EH (cell line): ENCODE data around the gene FTCD.
"Not testable (repeated sequence)": the region's sequence is repeated elsewhere in the genome, so short reads cannot be mapped to it uniquely, and the experiment has no call there.

Experiments
- DNase-seq: peaks from one replicate; pipeline ENCODE4 v3.0.0-alpha.2; 2015; ENCODE audit warnings: low read depth

The FTCD gene

DNA sequence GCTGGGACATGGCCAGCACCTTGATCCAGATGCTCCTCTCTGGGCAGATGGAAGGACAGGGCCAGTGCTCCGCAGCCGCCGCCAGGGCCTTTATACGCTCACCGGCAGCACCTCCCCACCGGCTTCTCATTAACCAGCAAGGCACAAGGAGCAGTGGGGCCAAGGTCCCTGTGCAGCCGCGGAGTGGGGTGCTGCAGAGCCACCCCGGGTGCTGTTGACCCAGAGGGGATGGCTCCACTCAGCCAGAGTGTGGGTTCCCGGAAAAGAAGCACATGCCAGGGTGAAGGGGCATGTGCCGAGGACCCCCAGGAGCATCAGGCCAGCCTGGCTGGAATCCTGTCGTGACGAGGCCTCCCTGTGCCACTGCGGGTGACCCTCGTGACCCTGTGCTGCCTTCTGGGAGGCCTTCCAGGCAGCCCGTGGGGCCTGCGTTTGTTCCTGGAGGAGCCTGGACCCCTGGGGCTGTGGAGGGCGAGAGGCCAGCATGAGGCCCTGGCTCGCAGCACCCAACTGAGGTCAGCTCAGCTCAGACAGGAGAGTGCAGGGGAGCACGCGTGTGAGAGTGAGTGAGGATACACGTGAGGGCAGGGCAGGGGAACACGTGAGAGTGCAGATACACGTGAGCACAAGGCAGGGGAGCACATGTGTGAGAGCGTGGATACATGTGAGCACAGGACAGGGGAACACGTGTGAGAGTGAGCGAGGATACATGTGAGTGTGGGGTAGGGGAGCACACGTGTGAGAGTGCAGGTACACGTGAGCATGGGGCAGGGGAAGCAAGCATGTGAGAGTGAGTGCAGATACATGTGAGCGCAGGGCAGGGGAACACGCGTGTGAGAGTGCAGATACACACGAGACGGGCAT, at the start of gene FTCD:
FTCD (minus strand) TSS at position 66 of the 864 bp plus-strand sequence; CDS start at position 10, 56 bp downstream.
- no peak for DNase-seq

- DNase-seq: no peak
These were observed 49.8 kb upstream of the FTCD start for GRCh38 chr21:46205166-46205565.

DNA sequence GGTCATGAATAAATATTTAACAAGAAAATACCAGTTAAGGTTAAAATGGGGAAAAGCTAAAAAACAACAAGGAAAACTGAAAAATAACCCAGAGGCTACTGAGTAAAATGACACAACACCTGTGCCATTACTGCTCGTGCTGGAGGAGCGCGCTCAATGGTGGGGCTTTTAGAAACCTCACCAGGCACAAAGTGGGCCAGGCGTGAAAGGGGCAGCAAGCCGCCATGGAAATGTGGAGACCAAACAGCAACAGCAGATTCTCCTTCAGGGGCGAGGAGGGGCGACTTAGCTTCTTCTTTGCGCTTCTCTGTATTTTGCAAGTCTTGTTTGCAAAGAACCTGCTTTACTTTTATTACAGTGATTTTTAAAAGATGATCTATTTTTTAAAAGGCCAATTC, 47.8 kb upstream of the FTCD start:
- DNase-seq: no peak

GRCh38 chr21:46202592-46203202, 47.3 kb upstream of the FTCD start:
- DNase-seq: no peak

DNA sequence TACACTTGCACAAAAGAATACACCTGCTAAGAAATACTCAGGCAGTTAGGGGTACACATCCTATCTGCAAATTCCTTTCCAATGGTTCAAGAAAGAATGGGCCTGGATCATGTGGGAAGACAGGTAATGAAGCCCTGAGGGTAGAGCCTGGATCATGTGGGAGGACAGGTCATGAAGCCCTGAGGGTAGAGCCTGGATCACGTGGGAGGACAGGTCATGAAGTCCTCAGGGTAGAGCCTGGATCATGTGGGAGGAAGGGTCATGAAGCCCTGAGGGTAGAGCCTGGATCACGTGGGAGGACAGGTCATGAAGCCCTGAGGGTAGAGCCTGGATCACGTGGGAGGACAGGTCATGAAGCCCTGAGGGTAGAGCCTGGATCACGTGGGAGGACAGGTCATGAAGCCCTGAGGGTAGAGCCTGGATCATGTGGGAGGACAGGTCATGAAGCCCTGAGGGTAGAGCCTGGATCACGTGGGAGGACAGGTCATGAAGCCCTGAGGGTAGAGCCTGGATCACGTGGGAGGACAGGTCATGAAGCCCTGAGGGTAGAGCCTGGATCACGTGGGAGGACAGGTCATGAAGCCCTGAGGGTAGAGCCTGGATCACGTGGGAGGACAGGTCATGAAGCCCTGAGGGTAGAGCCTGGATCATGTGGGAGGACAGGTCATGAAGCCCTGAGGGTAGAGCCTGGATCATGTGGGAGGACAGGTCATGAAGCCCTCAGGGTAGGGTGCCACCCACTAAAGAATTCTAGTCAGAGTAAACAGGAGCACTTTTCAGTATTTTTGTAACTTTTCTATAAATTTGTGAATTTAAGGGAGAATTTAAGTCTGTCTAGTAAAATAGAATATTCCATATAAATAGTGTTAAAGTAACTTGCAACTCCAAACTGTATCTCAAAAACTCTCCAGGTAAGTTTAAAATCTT, 45.8 kb upstream of the FTCD start:
- DNase-seq: not testable (repeated sequence)

GRCh38 chr21:46199436-46200373, 44.3 kb upstream of the FTCD start:
- DNase-seq: no peak

DNA sequence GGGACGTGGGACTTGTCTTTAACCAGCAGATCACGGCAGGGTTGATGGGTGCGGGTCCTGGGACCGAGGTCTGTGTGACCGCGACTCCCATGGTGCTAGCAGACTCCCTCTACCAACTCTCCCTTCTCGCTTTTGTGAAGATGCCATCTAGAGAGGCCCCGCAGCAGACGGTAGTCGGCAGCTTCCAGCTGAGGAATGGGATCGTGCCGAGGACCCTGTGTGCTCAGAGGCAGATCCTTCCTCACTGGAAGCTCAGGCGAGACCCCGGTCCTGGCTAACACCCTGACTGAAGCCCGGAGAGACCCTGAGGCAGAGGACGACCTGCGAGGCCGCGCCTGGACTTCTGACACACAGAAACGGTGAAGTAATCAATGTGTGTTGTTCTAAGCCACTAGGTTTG, 41.4 kb upstream of the FTCD start:
- DNase-seq: no peak

GRCh38 chr21:46195595-46196195, 40.3 kb upstream of the FTCD start:
- no peak for DNase-seq

DNA sequence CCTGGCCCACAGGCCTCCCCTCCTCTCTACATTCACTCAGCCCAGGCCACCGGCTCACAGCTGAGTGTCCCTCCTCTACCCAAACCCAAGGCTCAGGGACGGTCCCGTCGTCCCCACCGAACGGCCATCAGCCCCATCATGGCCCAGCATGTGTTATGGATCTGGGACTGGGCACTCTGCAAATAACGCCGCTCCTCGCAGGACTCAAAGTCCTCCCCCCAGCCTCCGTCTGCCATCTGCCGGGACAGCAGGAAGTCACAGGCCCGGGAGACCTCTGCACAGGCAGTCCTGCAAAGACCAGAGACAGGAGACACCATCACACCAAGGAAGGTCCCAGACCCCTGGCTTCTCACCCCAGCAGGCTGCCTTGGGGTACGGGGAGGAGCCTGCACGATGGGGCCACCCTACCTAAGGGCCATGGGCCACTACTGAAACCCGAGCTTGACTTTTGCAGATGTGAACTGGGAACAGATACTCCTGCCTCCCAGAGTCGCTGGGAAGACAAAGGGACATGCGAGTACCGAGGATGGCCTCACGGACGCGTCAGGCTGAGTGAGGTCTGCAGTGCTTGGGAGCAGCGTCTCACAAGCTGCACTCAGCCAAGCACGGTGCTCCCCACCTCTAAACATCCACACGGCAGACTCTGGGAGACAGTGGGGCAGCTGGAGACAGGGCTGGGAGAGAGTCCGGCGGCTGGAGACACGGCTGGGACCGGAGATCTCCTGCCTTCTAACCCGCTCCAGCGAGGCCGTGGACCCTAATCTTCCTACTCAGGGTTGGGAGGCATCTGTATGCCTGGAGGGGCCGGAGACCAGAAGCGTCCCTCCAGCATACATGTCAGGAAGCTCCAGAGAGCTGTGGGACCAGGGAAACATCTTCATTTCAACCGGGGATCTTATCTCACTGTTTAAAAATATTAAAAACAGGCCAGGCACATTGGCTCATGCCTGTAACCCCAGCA, 39.3 kb upstream of the FTCD start:
- DNase-seq: no peak

DNA sequence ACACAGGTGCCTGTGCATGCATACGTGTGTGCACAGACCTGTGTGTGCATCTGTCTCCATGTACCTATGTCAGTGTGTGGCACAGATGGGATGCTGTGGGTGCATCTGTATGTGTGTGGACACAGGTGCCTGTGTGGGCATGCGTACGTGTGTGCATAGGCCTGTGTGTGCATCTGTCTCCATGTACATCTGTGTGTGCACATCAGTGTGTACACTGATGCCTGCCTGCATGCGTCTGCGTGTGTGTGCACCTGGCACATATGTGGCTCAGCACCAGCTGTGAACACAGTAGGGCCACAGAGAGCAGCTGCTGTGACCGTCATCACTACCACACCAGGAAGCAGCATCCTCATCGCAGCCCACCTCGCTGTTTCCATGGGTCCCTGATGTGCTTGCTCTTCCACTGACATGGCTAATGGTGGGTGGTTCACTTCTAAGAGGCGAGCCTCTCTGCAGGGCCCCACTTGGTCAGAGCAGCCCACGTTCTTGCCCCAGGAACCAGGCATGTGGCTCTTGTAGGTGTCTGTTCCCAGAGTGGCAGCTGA, 38.5 kb upstream of the FTCD start:
- DNase-seq: no peak

GRCh38 chr21:46191686-46192575, 36.6 kb upstream of the FTCD start:
- no peak for DNase-seq

- peak; percentile 87 for DNase-seq
These were observed 35.9 kb upstream of the FTCD start for GRCh38 chr21:46191257-46191685.

DNA sequence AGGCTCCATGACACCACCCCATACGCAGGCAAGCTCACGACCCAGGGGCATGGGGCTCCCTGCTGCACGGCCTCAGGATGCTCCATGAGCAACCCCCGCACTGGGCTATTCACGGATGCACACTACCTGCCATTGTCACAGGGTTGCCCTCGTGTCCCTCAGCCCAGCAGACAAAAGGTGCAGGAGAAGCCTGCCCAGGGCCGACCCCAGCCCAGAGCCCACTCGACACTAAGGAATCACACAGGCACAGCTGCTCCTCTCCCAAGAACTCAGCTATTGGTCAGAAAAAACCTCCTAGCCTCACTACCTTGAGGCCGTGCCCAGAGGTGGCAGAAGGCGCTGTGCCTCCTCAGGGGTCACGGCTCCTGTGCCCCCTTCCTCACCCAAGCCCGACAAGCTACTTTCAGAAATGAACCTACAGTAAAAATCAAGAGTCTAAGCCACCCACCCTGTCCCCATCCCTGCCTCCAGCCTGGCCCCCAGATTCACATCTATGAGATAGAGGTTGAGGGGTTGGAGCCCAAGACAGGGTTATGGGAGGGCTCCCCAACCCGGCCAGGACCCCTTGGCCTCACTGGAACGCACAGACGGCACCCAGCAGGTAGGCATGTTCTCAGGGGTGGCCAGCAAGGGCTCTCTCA, 35.2 kb upstream of the FTCD start:
- DNase-seq: no peak

DNA sequence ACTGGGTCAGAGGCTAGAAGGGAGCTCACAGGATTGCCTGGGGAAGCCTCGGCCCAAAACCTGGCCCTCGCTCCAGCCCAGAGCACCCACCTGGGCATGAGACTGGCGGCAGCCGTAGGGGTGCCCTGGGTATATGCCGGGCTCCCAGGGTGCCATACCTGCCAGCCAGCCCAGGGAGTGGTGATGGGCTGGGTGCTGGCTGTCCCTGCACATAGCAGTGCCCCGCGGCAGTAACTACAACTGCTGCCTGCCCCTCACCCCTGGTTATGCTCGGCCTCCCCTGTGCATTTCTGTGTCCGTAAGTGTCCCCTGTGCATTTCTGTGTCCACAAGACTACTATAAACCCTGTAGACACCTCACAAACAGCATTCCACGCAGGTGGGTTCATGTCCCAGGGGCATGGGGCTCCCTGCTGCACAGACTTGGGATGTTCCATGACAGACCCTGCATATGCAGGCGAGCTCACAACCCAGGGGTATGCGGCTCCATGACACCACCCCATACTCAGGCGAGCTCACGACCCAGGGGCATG, 34.6 kb upstream of the FTCD start:
- no peak for DNase-seq

GRCh38 chr21:46189213-46189958, 34.0 kb upstream of the FTCD start:
- peak; percentile 71 for DNase-seq
